SK-N-SH treated with all-trans-retinoic acid at 6 μM for 48 hours (cell line): ENCODE measurements around the gene OPRL1.

Experiments
- ARNTL ChIP-seq: fragments of 450-650 bp; formaldehyde crosslinking; IDR thresholded peaks from 2 replicates; pipeline ENCODE4 v1.5.0; 2020; ENCODE audit warnings: low read depth, mild to moderate bottlenecking, moderate library complexity, borderline replicate concordance
- GLIS3 ChIP-seq: fragments of 250-450 bp; sonication (Bioruptor Pico); IDR thresholded peaks from 2 replicates; pipeline ENCODE4 v1.5.0; 2020; ENCODE audit warnings: mild to moderate bottlenecking, moderate library complexity
- PATZ1 ChIP-seq: fragments of 250-450 bp; sonication (Bioruptor Pico); IDR thresholded peaks from 2 replicates; pipeline ENCODE4 v1.8.0; 2020; ENCODE audit warnings: mild to moderate bottlenecking, moderate library complexity, borderline replicate concordance
- PPARA ChIP-seq: fragments of 250-450 bp; sonication (Bioruptor Pico); IDR thresholded peaks from 2 replicates; pipeline ENCODE4 v1.5.0; 2020; ENCODE audit warnings: mild to moderate bottlenecking, borderline replicate concordance
- SNAI2 ChIP-seq: fragments of 250-450 bp; sonication (Bioruptor Pico); IDR thresholded peaks from 2 replicates; pipeline ENCODE4 v1.5.0; 2020; ENCODE audit warnings: mild to moderate bottlenecking, moderate library complexity
- TSHZ2 ChIP-seq: fragments of 250-450 bp; sonication (Bioruptor Pico); IDR thresholded peaks from 2 replicates; pipeline ENCODE4 v1.5.0; 2020; ENCODE audit warnings: mild to moderate bottlenecking, moderate library complexity
- ZC3H10 ChIP-seq: fragments of 250-450 bp; sonication (Bioruptor Pico); IDR thresholded peaks from 2 replicates; pipeline ENCODE4 v1.5.1; 2021; ENCODE audit warnings: mild to moderate bottlenecking, moderate library complexity

GRCh38 chr20:64082820-64083377, 3.0 kb downstream of the OPRL1 start:
- TF ChIP-seq TSHZ2 (CRISPR knock-in tag) (no peak), ZC3H10 (CRISPR knock-in tag) (no peak), PATZ1 (CRISPR knock-in tag) (no peak), SNAI2 (no peak), GLIS3 (CRISPR knock-in tag) (no peak), ARNTL (no peak), PPARA (CRISPR knock-in tag) (no peak)
